K562 (cell line): ENCODE data around the gene YAE1.

ENCODE experiments used
- BACH1 ChIP-seq: fragments of 200-800 bp; sonication (Bioruptor generic); IDR thresholded peaks from 2 replicates; pipeline ENCODE4 v1.6.1; 2016; ENCODE audit warnings: missing genetic modification characterization, missing compliant biosample characterization
- CTCF ChIP-seq, 3 experiments: IDR thresholded peaks in 2 of 3; conservative IDR thresholded peaks in 1 of 3; 2 replicates each; pipeline ENCODE4 v1.5.1; 2011 to 2012; ENCODE audit warnings: low read length in 3 of 3, mild to moderate bottlenecking in 3 of 3, control low read depth in 2 of 3, improper control_type of control experiment in 1 of 3, inconsistent platforms in 1 of 3, low read depth in 1 of 3, mixed read lengths in 1 of 3, moderate library complexity in 1 of 3; ENCODE audit not compliant: insufficient read depth in 2 of 3
- ETV1 ChIP-seq: fragments of 450-650 bp; conservative IDR thresholded peaks from 2 replicates; pipeline ENCODE4 v1.6.1; 2016; ENCODE audit warnings: missing genetic modification characterization, control low read depth, low read depth, missing compliant biosample characterization
- EZH2 ChIP-seq: IDR thresholded peaks from 2 replicates; pipeline ENCODE4 v1.6.1; 2012; ENCODE audit warnings: low read depth, mild to moderate bottlenecking, inconsistent platforms, low read length, borderline replicate concordance
- FOXM1 ChIP-seq, 2 experiments: fragments of 450-650 bp in 1 of 2; sonication (generic) in 1 of 2; formaldehyde crosslinking in 1 of 2; IDR thresholded peaks; 2 replicates each; pipeline versions ENCODE4 v1.6.1 to v1.9.0; 2017 to 2022; ENCODE audit warnings: low read depth in 2 of 2, mild to moderate bottlenecking in 2 of 2, missing genetic modification reagents in 1 of 2, moderate library complexity in 1 of 2
- HDAC2 ChIP-seq: fragments of 450-650 bp; IDR thresholded peaks from 2 replicates; pipeline ENCODE4 v1.6.1; 2016; ENCODE audit warnings: mild to moderate bottlenecking
- HMG20B ChIP-seq: fragments of 250-450 bp; sonication (Bioruptor Pico); IDR thresholded peaks from 2 replicates; pipeline ENCODE4 v1.5.0; 2021; ENCODE audit warnings: mild to moderate bottlenecking
- LEF1 ChIP-seq: fragments of 450-650 bp; IDR thresholded peaks from 2 replicates; pipeline ENCODE4 v1.6.1; 2016; ENCODE audit warnings: mild to moderate bottlenecking
- MTA2 ChIP-seq: fragments of 450-650 bp; IDR thresholded peaks from 2 replicates; pipeline ENCODE4 v1.6.1; 2016; ENCODE audit warnings: low read depth
- POLR2AphosphoS5 ChIP-seq: IDR thresholded peaks from 2 replicates; pipeline ENCODE4 v1.6.1; 2011; ENCODE audit warnings: mild to moderate bottlenecking, low read depth, low read length, moderate library complexity; ENCODE audit not compliant: control insufficient read depth, insufficient read depth
- SIN3A ChIP-seq, 2 experiments: fragments of 150-350 bp in 1 of 2; IDR thresholded peaks; 2 replicates each; pipeline ENCODE4 v1.6.1; 2011 to 2016; ENCODE audit warnings: borderline replicate concordance in 2 of 2, low read depth in 2 of 2, low read length in 2 of 2, mild to moderate bottlenecking in 2 of 2, moderate library complexity in 2 of 2; ENCODE audit not compliant: control insufficient read depth in 1 of 2
- SPI1 ChIP-seq: IDR thresholded peaks from 2 replicates; pipeline ENCODE4 v1.6.1; 2011; ENCODE audit warnings: low read depth, low read length, control low read depth, borderline replicate concordance
- TAF1 ChIP-seq: IDR thresholded peaks from 2 replicates; pipeline ENCODE4 v1.6.1; 2011; ENCODE audit warnings: mild to moderate bottlenecking, low read length, moderate library complexity; ENCODE audit not compliant: insufficient read depth, control insufficient read depth, severe bottlenecking; ENCODE audit errors: extremely low read depth
- TFE3 ChIP-seq: fragments of 450-650 bp; formaldehyde crosslinking; IDR thresholded peaks from 2 replicates; pipeline ENCODE4 v1.4.0; 2020; ENCODE audit warnings: mild to moderate bottlenecking, mixed read lengths

DNA sequence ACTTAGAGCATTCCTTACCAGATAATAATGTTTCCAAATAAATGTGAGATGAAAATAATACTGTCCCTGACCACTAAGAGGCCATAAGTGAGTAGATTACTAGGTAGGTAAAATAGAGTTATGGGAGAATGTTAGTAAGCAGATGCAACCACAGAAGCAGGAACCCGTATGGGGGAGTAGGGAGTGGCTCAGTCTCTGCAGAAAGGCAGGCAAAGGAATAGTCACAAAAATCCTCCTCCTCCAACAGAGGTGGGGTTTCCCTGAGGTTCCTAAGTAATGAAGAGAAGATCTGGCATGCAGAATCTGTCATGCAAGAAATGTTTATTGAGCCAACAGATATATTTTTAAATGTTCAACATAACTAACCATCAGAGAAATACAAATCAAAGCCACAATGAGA lies 9.0 kb upstream of the YAE1 start:
- TF ChIP-seq EZH2, result no peak
- no peak for TF ChIP-seq CTCF (IDR thresholded peaks at IDR 0.05 in 2 of 3, conservative IDR thresholded peaks at IDR 0.05 in 1 of 3; ENCODE audit: insufficient read depth in 2 of 3, low read depth in 1 of 3, low read length in 3 of 3)
- no peak for TF ChIP-seq ETV1 (tag)
- no peak for TF ChIP-seq POLR2AphosphoS5
- TF ChIP-seq LEF1, result no peak
- TF ChIP-seq BACH1 (tag), result no peak
- no peak for TF ChIP-seq FOXM1 (IDR thresholded peaks at IDR 0.05; ENCODE audit: low read depth)
- TF ChIP-seq FOXM1 (CRISPR knock-in tag; IDR thresholded peaks at IDR 0.05; ENCODE audit: low read depth), result no peak
- no peak for TF ChIP-seq TAF1
- no peak for TF ChIP-seq SPI1
- no peak for TF ChIP-seq HDAC2
- no peak for TF ChIP-seq TFE3 (CRISPR knock-in tag)
- TF ChIP-seq HMG20B (CRISPR knock-in tag), result no peak
- TF ChIP-seq SIN3A (IDR thresholded peaks at IDR 0.05; ENCODE audit: borderline replicate concordance in 2 of 2, control insufficient read depth in 1 of 2, low read depth in 2 of 2, low read length in 2 of 2), result no peak
- TF ChIP-seq MTA2, result no peak
